GM18907 (cell line): ENCODE measurements around the gene STPG1.

Source experiments
- ATAC-seq: cut with Tn5 transposase; IDR thresholded peaks from one replicate; pipeline ENCODE4 v1.9.1; 2021; ENCODE audit warnings: mild to moderate bottlenecking, moderate library complexity; ENCODE audit not compliant: unreplicated experiment

Gene STPG1

GRCh38 chr1:24344090-24344742 lies 69.4 kb downstream of the STPG1 start:
- no peak for ATAC-seq

GRCh38 chr1:24343412-24344089 lies 70.0 kb downstream of the STPG1 start:
- ATAC-seq: no peak

- ATAC-seq: no peak
These were observed 72.3 kb downstream of the STPG1 start for GRCh38 chr1:24341260-24341659.

GRCh38 chr1:24340770-24341169 lies 72.8 kb downstream of the STPG1 start:
- no peak for ATAC-seq

GRCh38 chr1:24339996-24340395 lies 73.6 kb downstream of the STPG1 start:
- no peak for ATAC-seq

- no peak for ATAC-seq
These were observed 75.1 kb downstream of the STPG1 start for GRCh38 chr1:24338447-24338846.

GRCh38 chr1:24337455-24337854 lies 76.1 kb downstream of the STPG1 start:
- no peak for ATAC-seq

- ATAC-seq: no peak
These were observed 77.5 kb downstream of the STPG1 start for GRCh38 chr1:24336075-24336474.

- ATAC-seq: no peak
These were observed 81.5 kb downstream of the STPG1 start for GRCh38 chr1:24331961-24332673.

- ATAC-seq: no peak
These were observed 83.6 kb downstream of the STPG1 start for GRCh38 chr1:24329797-24330543.

GRCh38 chr1:24329331-24329730 lies 84.3 kb downstream of the STPG1 start:
- no peak for ATAC-seq

GRCh38 chr1:24327891-24328290 lies 85.7 kb downstream of the STPG1 start:
- ATAC-seq: no peak

GRCh38 chr1:24327486-24327885 lies 86.1 kb downstream of the STPG1 start:
- no peak for ATAC-seq

GRCh38 chr1:24325587-24326449 lies 87.8 kb downstream of the STPG1 start:
- ATAC-seq: no peak

GRCh38 chr1:24324903-24325302 lies 88.7 kb downstream of the STPG1 start:
- no peak for ATAC-seq

GRCh38 chr1:24323281-24323680 lies 90.3 kb downstream of the STPG1 start:
- no peak for ATAC-seq

GRCh38 chr1:24322470-24323177 lies 91.0 kb downstream of the STPG1 start:
- ATAC-seq: no peak

GRCh38 chr1:24321697-24322469 lies 91.7 kb downstream of the STPG1 start:
- ATAC-seq: peak; percentile 68

GRCh38 chr1:24321126-24321525 lies 92.5 kb downstream of the STPG1 start:
- no peak for ATAC-seq
